ENCODE results near the gene MCM7. TPM values are rescaled to one million over a fixed set of nuclear protein-coding genes. Genes with fewer than 3 reads are reported as not detected.

The MCM7 gene
- total RNA-seq, 1 donor from 2014 or later = 244 TPM

DNA sequence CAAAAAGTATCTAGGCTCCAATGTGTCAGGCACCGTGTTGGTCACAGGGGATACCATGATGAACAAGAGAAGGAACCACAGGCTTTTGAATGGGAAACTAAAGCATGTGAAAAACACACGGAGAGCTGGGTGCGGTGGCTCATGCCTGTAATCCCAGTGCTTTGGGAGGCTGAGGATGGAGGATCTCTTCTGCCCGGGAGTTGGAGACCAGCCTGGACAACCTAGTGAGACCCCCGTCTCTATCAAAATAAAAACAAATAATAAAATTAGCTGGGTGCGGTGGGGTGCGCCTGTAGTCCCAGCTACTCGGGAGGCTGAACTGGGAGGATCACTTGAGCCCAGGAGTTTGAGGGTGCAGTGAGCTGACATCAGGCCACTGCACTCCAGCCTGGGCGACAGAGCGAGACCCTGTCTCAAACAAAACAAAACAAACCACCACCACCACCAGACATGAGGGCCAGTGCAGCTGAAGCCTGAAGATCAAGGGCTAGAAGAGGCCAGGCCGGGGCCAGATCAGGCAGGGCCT lies 13.0 kb downstream of the MCM7 start:
- TF ChIP-seq, protein P1, sequence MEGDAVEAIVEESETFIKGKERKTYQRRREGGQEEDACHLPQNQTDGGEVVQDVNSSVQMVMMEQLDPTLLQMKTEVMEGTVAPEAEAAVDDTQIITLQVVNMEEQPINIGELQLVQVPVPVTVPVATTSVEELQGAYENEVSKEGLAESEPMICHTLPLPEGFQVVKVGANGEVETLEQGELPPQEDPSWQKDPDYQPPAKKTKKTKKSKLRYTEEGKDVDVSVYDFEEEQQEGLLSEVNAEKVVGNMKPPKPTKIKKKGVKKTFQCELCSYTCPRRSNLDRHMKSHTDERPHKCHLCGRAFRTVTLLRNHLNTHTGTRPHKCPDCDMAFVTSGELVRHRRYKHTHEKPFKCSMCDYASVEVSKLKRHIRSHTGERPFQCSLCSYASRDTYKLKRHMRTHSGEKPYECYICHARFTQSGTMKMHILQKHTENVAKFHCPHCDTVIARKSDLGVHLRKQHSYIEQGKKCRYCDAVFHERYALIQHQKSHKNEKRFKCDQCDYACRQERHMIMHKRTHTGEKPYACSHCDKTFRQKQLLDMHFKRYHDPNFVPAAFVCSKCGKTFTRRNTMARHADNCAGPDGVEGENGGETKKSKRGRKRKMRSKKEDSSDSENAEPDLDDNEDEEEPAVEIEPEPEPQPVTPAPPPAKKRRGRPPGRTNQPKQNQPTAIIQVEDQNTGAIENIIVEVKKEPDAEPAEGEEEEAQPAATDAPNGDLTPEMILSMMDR (conservative IDR thresholded peaks at IDR 0.05) = no peak
- H3K36me3 Mint-ChIP-seq = peaks cover 12% of the 10 kb centered on the region
- peak overlapping the region; percentile 95 for H3K4me3 Mint-ChIP-seq
- H3K9me3 Mint-ChIP-seq = no peaks in the 10 kb centered on the region
- H3K27ac Mint-ChIP-seq = peak overlapping the region; percentile 87
- H3K27me3 Mint-ChIP-seq = no peaks in the 10 kb centered on the region
- peaks cover 12% of the 10 kb centered on the region for H3K4me1 Mint-ChIP-seq (ENCODE audit: unreplicated experiment)
- DNase-seq (ENCODE audit: extremely low spot score, unreplicated experiment) = no peak

DNA sequence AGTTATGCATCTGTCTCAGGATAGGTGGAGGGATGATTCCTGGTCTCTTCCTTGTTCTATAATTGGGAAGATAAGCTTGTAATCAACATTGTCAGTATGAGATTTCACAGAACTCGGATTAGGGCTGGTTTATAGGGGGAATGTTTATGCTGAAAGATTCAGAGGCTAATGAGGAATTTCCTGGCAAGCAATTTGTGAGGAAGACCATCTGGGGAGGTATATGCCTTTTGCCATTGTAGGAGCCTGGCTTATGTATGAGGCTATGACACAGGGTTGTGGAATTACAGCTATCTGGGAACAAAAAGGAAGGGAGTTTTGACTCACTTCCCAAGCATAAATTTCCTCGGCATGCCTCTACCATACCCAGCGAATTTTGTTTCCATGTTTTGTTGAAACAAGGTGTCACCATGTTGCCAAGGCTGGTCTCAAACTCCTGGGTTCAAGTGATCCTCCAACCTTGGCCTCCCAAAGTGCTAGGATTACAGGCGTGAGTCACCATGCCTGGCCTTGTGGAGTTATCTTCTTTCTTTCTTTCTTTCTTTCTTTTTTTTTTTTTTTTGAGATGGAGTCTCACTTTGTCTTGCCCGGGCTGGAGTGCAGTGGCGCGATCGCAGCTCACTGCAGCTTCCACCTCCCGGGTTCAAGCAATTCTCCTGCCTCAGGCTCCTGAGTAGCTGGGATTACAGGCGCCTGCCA lies 14.0 kb downstream of the MCM7 start:
- no peaks in the 10 kb centered on the region for H3K27me3 Mint-ChIP-seq
- TF ChIP-seq, protein P1 (conservative IDR thresholded peaks at IDR 0.05) = no peak
- H3K4me1 Mint-ChIP-seq (ENCODE audit: unreplicated experiment) = peaks cover 18% of the 10 kb centered on the region
- no peaks in the 10 kb centered on the region for H3K9me3 Mint-ChIP-seq
- H3K27ac Mint-ChIP-seq = peak overlapping the region; percentile 23
- DNase-seq (ENCODE audit: extremely low spot score, unreplicated experiment) = no peak
- peaks cover 8% of the 10 kb centered on the region for H3K36me3 Mint-ChIP-seq
- H3K4me3 Mint-ChIP-seq = peak overlapping the region; percentile 70

DNA sequence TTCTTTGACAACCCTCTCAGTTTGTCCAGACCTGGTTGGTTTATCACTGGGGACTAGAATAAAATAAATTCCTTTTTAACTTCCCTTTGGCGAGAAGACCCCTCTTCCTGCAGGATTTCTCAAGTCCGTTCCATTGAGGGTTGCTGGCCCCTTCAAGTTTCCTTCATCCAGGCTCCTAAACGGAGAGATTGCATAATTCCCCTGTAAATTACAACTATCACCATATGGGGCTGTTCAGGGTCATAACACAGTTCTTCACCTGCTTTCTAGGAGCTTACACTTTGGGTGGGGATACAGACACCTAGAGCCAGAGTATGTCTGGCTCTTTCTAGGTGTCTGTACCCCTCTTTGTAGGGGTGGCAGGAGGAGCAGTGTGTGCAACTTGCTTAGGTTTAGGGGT lies 15.7 kb downstream of the MCM7 start:
- no peak for DNase-seq (ENCODE audit: extremely low spot score, unreplicated experiment)

DNA sequence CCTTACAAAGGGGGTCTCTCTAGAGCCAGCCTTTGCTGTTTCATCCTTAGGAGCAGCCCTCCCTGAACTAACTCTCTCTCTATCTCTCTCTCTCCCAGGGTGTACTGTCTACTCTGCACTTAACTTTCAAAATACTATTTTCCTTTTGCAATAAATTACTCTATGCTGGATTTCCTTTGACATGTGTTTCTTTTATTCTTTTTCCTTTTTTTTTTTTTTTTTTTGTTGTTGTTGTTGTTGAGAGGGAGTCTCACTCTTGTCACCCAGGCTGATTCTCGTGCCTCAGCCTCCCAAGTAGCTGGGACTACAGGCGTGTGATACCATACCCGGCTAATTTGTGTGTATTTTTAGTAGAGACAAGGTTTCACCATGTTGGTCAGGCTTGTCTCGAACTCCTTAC lies 18.2 kb downstream of the MCM7 start:
- no peak for DNase-seq (ENCODE audit: extremely low spot score, unreplicated experiment)
- Mint-ChIP-seq H3K27me3 (no peaks in the 10 kb centered on the region), H3K27ac (peak overlapping the region; percentile 90), H3K9me3 (peaks cover 4% of the 10 kb centered on the region), H3K4me3 (peak overlapping the region; percentile 97), H3K36me3 (peaks cover 22% of the 10 kb centered on the region), H3K4me1 (ENCODE audit: unreplicated experiment) (peaks cover 24% of the 10 kb centered on the region)
- TF ChIP-seq, protein P1 (conservative IDR thresholded peaks at IDR 0.05) = no peak

More for the DNA sequence above, 15.7 kb downstream of the MCM7 start:
- no peaks in the 10 kb centered on the region for H3K27me3 Mint-ChIP-seq
- H3K27ac Mint-ChIP-seq = no peak overlapping the region
- peaks cover 9% of the 10 kb centered on the region for H3K36me3 Mint-ChIP-seq
- TF ChIP-seq, protein P1 (conservative IDR thresholded peaks at IDR 0.05) = no peak
- H3K4me1 Mint-ChIP-seq (ENCODE audit: unreplicated experiment) = peaks cover 23% of the 10 kb centered on the region
- H3K4me3 Mint-ChIP-seq = no peak overlapping the region
- peaks cover 4% of the 10 kb centered on the region for H3K9me3 Mint-ChIP-seq

DNA sequence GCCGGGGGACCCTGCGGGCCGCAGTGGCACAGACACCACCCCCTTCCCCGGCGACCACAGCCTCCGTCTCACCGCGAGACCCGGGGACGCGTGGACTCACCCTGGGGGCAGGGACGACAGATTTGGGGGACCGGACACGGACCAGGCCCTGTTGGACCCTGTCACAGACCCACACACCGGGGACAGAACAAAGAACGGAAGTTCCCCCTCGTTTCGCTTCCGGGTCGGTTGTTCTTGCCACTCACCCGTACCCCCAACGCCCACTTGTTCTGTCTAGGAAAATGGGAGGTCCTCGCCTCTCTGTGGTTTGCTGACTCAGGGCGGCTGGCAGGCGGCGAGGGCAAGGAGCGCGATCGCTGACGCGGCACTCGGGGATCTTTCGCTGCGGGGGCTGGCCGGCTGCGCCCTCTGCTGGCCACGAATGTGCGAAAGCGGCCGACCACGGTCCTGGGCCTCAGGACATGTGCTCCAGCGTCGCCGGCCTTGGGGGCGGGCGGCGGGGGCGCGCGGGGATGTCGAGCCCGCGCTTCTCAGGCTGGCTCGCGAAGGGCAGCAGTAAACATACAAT lies 19.6 kb downstream of the MCM7 start, which contains the start of gene ZNF3:
ZNF3 (minus strand) TSS at position 189 of the 568 bp plus-strand sequence. CDS start 4,366 bp downstream, outside the sequence.
- H3K36me3 Mint-ChIP-seq = peaks cover 29% of the 10 kb centered on the region
- peak within 1 kb of the TSS; percentile 97 for H3K4me3 Mint-ChIP-seq
- H3K27me3 Mint-ChIP-seq = no peaks in the 10 kb centered on the region
- H3K9me3 Mint-ChIP-seq = peaks cover 9% of the 10 kb centered on the region
- peaks cover 20% of the 10 kb centered on the region for H3K4me1 Mint-ChIP-seq (ENCODE audit: unreplicated experiment)
- peak; percentile 99 for DNase-seq (ENCODE audit: extremely low spot score, unreplicated experiment)
- peak within 1 kb of the TSS; percentile 90 for H3K27ac Mint-ChIP-seq
- TF ChIP-seq, protein P1 (conservative IDR thresholded peaks at IDR 0.05) = peak; percentile 98

All from type B pancreatic cell (in vitro differentiated cells).